Measurements from ENCODE around the gene PPP2R3B.

Gene PPP2R3B

DNA sequence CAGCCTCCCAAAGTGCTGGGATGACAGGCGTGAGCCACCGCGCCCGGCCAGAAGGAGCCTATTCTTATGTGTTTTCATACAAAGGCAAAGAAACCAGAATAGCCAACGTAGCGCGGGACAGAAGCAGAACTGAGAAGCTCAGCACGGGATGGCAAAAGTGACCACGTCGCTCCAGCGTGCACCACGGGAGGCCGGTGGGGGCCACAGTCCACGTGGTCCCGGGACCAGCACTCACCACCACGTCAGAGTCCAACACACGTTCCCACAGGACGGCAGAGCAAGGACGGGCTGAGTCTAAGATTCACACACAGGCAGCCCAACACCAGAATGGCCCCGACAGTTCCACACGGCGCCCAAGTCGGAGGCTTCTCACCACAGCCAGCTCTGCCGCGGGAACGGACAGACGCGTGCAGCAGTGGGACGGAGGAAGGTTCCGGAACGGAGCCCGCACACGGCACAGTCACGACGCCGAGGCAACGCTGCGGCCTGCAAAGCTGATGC is 49.3 kb downstream of the PPP2R3B start:
- TF ChIP-seq, protein P1, sequence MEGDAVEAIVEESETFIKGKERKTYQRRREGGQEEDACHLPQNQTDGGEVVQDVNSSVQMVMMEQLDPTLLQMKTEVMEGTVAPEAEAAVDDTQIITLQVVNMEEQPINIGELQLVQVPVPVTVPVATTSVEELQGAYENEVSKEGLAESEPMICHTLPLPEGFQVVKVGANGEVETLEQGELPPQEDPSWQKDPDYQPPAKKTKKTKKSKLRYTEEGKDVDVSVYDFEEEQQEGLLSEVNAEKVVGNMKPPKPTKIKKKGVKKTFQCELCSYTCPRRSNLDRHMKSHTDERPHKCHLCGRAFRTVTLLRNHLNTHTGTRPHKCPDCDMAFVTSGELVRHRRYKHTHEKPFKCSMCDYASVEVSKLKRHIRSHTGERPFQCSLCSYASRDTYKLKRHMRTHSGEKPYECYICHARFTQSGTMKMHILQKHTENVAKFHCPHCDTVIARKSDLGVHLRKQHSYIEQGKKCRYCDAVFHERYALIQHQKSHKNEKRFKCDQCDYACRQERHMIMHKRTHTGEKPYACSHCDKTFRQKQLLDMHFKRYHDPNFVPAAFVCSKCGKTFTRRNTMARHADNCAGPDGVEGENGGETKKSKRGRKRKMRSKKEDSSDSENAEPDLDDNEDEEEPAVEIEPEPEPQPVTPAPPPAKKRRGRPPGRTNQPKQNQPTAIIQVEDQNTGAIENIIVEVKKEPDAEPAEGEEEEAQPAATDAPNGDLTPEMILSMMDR (IDR thresholded peaks at IDR 0.05; ENCODE audit: control extremely low read depth, extremely low read depth, low read depth, missing control alignments) = no peak
- DNase-seq (ENCODE audit: extremely low spot score) = no peak
- CTCF ChIA-PET = no interaction called here
- POLR2A ChIA-PET = no interaction called here

GRCh38 chrX:336227-336626 is 50.5 kb downstream of the PPP2R3B start:
- TF ChIP-seq, protein P1 (IDR thresholded peaks at IDR 0.05; ENCODE audit: control extremely low read depth, extremely low read depth, low read depth, missing control alignments) = no peak
- POLR2A ChIA-PET = no interaction called here
- no peak for DNase-seq (ENCODE audit: extremely low spot score)
- CTCF ChIA-PET = no interaction called here

GRCh38 chrX:335758-336155 is 51.0 kb downstream of the PPP2R3B start:
- TF ChIP-seq, protein P1 (IDR thresholded peaks at IDR 0.05; ENCODE audit: control extremely low read depth, extremely low read depth, low read depth, missing control alignments) = no peak
- CTCF ChIA-PET = no interaction called here

GRCh38 chrX:334971-335757 is 51.5 kb downstream of the PPP2R3B start:
- CTCF ChIA-PET = no interaction called here

More at GRCh38 chrX:335758-336155, 51.0 kb downstream of the PPP2R3B start:
- POLR2A ChIA-PET = no interaction called here
- DNase-seq (ENCODE audit: extremely low spot score) = no peak

DNA sequence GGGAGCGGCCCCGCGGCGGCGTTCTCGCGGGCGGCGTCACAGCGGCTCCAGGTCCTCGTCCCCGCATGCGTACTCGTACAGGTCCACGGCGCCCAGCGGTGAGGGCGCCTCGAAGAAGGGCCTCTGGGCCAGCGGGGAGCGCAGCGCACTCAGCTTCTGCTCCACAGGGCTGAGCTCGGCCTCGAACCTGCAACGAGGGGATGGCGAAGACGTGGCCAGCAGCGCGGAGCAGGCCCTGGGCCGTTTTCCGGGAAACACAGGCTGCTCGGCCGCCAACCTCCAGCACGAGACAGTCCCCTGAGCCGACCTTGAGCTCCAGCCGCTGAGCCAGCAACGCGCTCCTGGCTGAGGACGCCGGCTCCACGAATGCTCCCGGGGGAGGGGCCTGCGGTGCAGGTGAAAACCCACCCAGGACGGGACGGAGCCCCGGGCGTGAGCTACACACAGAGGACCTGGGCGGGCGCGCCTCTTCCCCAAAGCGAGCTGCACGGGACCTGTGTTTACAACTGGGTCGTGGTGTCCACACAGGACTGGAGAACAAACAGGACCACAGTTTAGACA is 52.3 kb downstream of the PPP2R3B start:
- POLR2A ChIA-PET = no interaction called here
- TF ChIP-seq, protein P1 (IDR thresholded peaks at IDR 0.05; ENCODE audit: control extremely low read depth, extremely low read depth, low read depth, missing control alignments) = no peak
- no peak for DNase-seq (ENCODE audit: extremely low spot score)

More at GRCh38 chrX:334971-335757, 51.5 kb downstream of the PPP2R3B start:
- no peak for DNase-seq (ENCODE audit: extremely low spot score)
- POLR2A ChIA-PET = no interaction called here
- TF ChIP-seq, protein P1 (IDR thresholded peaks at IDR 0.05; ENCODE audit: control extremely low read depth, extremely low read depth, low read depth, missing control alignments) = no peak

GRCh38 chrX:333611-334311 is 52.9 kb downstream of the PPP2R3B start:
- ChIA-PET POLR2A (no interaction called here), CTCF (no interaction called here)
- TF ChIP-seq, protein P1 (IDR thresholded peaks at IDR 0.05; ENCODE audit: control extremely low read depth, extremely low read depth, low read depth, missing control alignments) = no peak
- no peak for DNase-seq (ENCODE audit: extremely low spot score)

More for the DNA sequence above, 52.3 kb downstream of the PPP2R3B start:
- CTCF ChIA-PET = no interaction called here

All from GM10248 (cell line).